NCI-H2107 treated with DMSO at 0.1 percent for 48 hours (cell line): ENCODE results near the gene NOX4.
"Not testable (repeated sequence)": the region's sequence is repeated elsewhere in the genome, so short reads cannot be mapped to it uniquely, and the experiment has no call there.

ENCODE experiments used
- DNase-seq: peaks from one replicate; lab custom pipeline; 2025; ENCODE audit not compliant: unreplicated experiment; lab: John Stamatoyannopoulos, UW

Gene NOX4

GRCh38 chr11:89463266-89463780 is 27.9 kb downstream of the NOX4 start:
- no peak for DNase-seq

GRCh38 chr11:89458716-89459115 is 32.5 kb downstream of the NOX4 start:
- DNase-seq, result no peak

GRCh38 chr11:89457190-89457589 is 34.0 kb downstream of the NOX4 start:
- no peak for DNase-seq

- no peak for DNase-seq
Observed at GRCh38 chr11:89456681-89457080, 34.5 kb downstream of the NOX4 start.

GRCh38 chr11:89452780-89453179 is 38.4 kb downstream of the NOX4 start:
- no peak for DNase-seq

- no peak for DNase-seq
Observed at GRCh38 chr11:89447845-89448244, 43.3 kb downstream of the NOX4 start.

GRCh38 chr11:89443361-89444322 is 47.5 kb downstream of the NOX4 start:
- no peak for DNase-seq

- no peak for DNase-seq
Observed at GRCh38 chr11:89442801-89443200, 48.4 kb downstream of the NOX4 start.

GRCh38 chr11:89441606-89442005 is 49.6 kb downstream of the NOX4 start:
- no peak for DNase-seq

GRCh38 chr11:89437317-89437716 is 53.9 kb downstream of the NOX4 start:
- DNase-seq, result no peak

- DNase-seq, result no peak
Observed at GRCh38 chr11:89436071-89436470, 55.1 kb downstream of the NOX4 start.

- DNase-seq, result no peak
Observed at GRCh38 chr11:89433278-89433677, 57.9 kb downstream of the NOX4 start.

GRCh38 chr11:89432182-89432581 is 59.0 kb downstream of the NOX4 start:
- not testable (repeated sequence) for DNase-seq

GRCh38 chr11:89426501-89426900 is 64.7 kb downstream of the NOX4 start:
- not testable (repeated sequence) for DNase-seq

GRCh38 chr11:89421718-89422117 is 69.5 kb downstream of the NOX4 start:
- DNase-seq, result no peak

GRCh38 chr11:89420981-89421380 is 70.2 kb downstream of the NOX4 start:
- no peak for DNase-seq

GRCh38 chr11:89416961-89417360 is 74.2 kb downstream of the NOX4 start:
- no peak for DNase-seq

GRCh38 chr11:89411112-89411511 is 80.1 kb downstream of the NOX4 start:
- DNase-seq, result not testable (repeated sequence)

- DNase-seq, result not testable (repeated sequence)
Observed at GRCh38 chr11:89410666-89411065, 80.5 kb downstream of the NOX4 start.

GRCh38 chr11:89408441-89408840 is 82.7 kb downstream of the NOX4 start:
- DNase-seq, result not testable (repeated sequence)

GRCh38 chr11:89405629-89406028 is 85.5 kb downstream of the NOX4 start:
- DNase-seq, result no peak

GRCh38 chr11:89391654-89392053 is 99.5 kb downstream of the NOX4 start:
- DNase-seq, result not testable (repeated sequence)
